Stimulated activated CD8-positive, alpha-beta memory T cell treated with anti-CD3 and anti-CD28 coated beads, Interleukin-7, amount 100 ng/mL, for 48 hours (primary cell): Measurements from ENCODE around the gene STK39.

ENCODE experiments used
- DNase-seq, 2 donors: peaks; one replicate each; pipeline ENCODE4 v3.0.0-alpha.2; 2020; ENCODE audit warnings: low read depth in 1 of 2; ENCODE audit errors: extremely low read depth in 1 of 2

STK39 gene

DNA sequence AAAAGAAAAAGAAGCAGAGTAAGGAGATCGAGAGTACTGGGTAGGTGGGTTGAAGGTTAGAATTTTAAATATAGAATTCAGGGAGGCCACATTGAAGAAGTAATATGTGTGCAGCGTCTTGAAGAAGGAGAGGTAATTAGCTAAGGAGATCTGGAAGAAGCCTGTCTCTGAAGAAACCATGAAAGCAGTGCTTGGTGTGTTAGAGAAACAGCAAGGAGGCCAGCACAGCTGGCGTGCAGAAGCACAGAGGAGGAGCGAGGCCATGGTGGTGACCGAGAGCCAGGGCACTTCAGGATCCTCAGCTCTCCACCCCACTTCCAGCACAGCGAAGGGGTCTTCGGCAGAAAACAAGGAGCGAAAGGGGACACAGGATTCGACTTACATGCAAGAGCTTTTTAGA lies 305.8 kb downstream of the STK39 start:
- no peak for DNase-seq

DNA sequence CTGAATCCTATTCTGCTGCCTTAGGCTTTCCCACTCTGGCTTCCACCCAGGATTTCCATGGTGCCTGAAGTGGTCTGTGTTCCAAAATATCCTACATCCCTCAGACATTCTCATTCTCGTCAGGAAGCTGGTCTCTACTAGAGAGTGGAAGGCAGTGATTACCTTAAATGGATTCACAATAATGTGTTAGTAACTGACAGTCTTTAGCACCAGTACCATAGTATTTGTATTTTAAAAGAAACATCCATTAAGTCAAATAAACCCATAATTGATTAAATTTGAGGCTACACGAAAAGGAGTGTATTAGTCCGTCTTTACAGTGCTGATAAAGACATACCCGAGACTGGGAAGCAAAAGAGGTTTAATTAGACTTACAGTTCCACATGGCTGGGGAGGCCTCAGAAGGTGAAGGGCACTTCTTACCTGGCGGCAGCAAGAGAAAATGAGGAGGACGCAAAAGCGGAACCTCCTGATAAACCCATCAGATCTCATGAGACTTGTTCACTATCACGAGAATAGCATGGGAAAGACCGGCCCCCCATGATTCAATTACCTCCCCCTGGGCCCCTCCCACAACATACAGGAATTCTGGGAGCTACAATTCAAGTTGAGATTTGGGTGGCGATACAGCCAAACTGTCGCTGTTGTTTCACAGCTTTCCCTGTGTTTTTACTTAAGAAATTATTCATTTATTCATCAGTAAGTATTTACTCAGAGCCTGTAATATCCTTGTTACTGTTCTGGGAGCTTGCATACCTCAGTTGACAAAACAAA lies 306.5 kb downstream of the STK39 start:
- no peak for DNase-seq

DNA sequence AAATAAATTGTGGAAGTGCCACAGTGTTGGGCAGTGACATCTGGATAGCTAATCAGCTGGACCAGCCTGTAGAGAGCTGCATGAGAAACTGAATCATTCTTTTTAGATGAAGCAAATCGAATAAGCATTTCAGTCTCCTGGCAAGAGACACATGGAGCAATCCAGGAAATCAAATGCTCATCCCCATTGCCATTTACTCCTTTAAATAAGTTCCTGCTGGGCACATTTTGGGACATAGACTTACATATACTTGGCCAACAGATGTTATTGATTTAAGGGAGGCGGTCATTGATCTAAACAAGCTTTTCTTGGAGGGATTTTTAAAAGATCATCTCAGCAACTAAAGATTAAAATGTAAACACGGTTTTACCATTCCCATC lies 307.1 kb downstream of the STK39 start:
- no peak for DNase-seq

- no peak for DNase-seq
These were observed 307.7 kb downstream of the STK39 start for GRCh38 chr2:167939514-167940345.

- no peak for DNase-seq
These were observed 310.0 kb downstream of the STK39 start for GRCh38 chr2:167937403-167937802.

- no peak for DNase-seq
These were observed 311.6 kb downstream of the STK39 start for GRCh38 chr2:167935803-167936110.

GRCh38 chr2:167933097-167933814 lies 314.1 kb downstream of the STK39 start:
- no peak for DNase-seq

- no peak for DNase-seq
These were observed 315.2 kb downstream of the STK39 start for GRCh38 chr2:167932123-167932693.

GRCh38 chr2:167929484-167929883 lies 317.9 kb downstream of the STK39 start:
- DNase-seq = no peak

GRCh38 chr2:167928434-167928833 lies 319.0 kb downstream of the STK39 start:
- DNase-seq = no peak

DNA sequence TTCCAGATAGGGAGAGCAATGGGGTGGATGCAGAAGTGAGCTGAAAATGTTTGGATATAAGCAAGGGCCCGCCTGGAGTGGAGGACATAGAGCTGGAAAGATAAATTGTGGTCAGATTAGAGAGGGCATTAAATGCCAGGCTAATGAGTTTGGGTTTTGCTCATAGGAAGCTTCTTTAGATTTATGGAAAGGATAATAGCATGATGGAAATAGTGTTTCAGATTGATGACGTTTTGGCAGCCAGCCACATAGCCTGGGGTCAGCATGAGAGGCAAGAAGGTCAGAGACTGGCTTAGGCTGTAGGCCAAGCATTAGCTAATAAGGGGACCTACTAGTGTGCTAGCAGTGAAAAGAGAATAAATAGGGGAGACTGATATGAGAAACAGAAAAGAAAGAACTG lies 321.6 kb downstream of the STK39 start:
- no peak for DNase-seq

GRCh38 chr2:167924556-167924955 lies 322.8 kb downstream of the STK39 start:
- no peak for DNase-seq

DNA sequence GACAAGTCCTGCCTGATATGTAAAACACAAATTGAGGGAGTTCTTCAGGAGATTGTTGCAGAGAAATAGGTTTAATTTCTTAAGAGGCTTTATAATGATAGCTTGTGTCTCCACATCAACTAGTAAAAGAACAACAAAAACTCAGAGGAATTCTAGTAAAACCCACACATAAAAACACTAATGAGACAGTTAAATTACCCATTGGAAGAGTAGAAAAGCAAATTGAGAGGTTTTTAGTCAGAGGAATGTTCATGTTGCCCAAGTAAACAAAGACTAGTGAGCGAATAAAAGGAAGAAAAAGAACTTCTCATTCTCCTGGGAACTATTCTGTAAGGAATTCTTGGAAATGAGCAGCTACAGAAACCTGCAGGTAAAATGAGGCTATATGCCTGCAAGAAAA lies 330.6 kb downstream of the STK39 start:
- no peak for DNase-seq

DNA sequence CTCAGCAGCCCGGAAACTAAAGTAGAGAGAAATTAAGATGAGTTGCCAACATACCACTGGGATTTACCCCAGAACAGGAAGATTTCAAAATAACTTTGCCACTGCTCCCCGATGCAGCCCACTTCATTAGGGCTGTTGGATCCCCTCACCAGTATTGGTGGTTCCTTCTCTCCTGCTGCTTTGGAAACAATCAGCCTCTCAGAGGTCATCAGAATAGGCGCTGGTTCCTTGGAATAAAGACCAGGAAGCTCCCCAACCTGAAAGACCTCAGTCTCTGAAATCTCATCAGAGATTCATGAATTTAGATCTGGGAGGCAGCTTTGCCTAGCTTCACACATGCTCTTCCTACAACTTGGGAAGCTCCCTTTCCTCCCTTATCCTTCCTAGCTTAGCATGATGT lies 332.4 kb downstream of the STK39 start:
- DNase-seq = no peak

DNA sequence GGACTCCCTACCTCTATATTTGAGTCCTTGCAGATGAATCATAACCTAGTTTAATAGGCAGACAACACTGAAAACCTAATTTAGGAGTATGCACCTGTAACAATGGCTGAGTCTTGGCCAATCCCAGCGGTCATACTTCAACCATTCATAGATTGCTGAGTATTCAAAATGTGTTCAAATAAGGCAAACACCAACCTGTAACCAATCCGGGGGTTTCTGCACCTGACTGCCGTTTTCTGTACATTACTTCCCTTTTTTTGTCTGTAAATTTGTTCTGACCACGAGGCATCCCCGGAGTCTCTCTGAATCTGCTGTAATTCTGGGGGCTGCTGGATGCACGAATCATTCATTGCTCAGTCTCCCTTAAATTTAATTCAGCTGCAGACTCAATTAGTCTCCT lies 338.6 kb downstream of the STK39 start:
- no peak for DNase-seq

GRCh38 chr2:167905668-167906067 lies 341.7 kb downstream of the STK39 start:
- no peak for DNase-seq
